NK-92 treated with Interleukin-12 subunit alpha and Interleukin-12 subunit beta, amount 100 ng/mL, for 24 hours (cell line): ENCODE data around the gene PPP1R3C.

ENCODE experiments used
- DNase-seq: peaks from one replicate; lab custom pipeline; 2025; lab: John Stamatoyannopoulos, UW

Gene PPP1R3C

GRCh38 chr10:91629715-91630549 lies 2.9 kb downstream of the PPP1R3C start:
- DNase-seq, result no peak

- no peak for DNase-seq
These were observed 4.5 kb downstream of the PPP1R3C start for GRCh38 chr10:91628383-91628782.

GRCh38 chr10:91627344-91628102 lies 5.3 kb downstream of the PPP1R3C start:
- DNase-seq, result no peak

- no peak for DNase-seq
These were observed 5.9 kb downstream of the PPP1R3C start for GRCh38 chr10:91626936-91627335.

- DNase-seq, result no peak
These were observed 8.2 kb downstream of the PPP1R3C start for GRCh38 chr10:91624633-91625032.

GRCh38 chr10:91622601-91623000 lies 10.3 kb downstream of the PPP1R3C start:
- no peak for DNase-seq

- DNase-seq, result no peak
These were observed 11.3 kb downstream of the PPP1R3C start for GRCh38 chr10:91621483-91622113.

- no peak for DNase-seq
These were observed 15.7 kb downstream of the PPP1R3C start for GRCh38 chr10:91617072-91617609.

- DNase-seq, result no peak
These were observed 16.7 kb downstream of the PPP1R3C start for GRCh38 chr10:91616137-91616536.

GRCh38 chr10:91614225-91614624 lies 18.6 kb downstream of the PPP1R3C start:
- DNase-seq, result no peak

- no peak for DNase-seq
These were observed 19.3 kb downstream of the PPP1R3C start for GRCh38 chr10:91613411-91614187.

GRCh38 chr10:91610919-91611318 lies 22.0 kb downstream of the PPP1R3C start:
- no peak for DNase-seq

- DNase-seq, result no peak
These were observed 22.4 kb downstream of the PPP1R3C start for GRCh38 chr10:91610444-91610843.

- DNase-seq, result no peak
These were observed 25.0 kb downstream of the PPP1R3C start for GRCh38 chr10:91607646-91608403.

GRCh38 chr10:91605968-91606367 lies 26.9 kb downstream of the PPP1R3C start:
- DNase-seq, result no peak

GRCh38 chr10:91604553-91605534 lies 28.0 kb downstream of the PPP1R3C start:
- DNase-seq, result no peak

GRCh38 chr10:91603931-91604331 lies 28.9 kb downstream of the PPP1R3C start:
- no peak for DNase-seq

GRCh38 chr10:91602868-91603568 lies 29.9 kb downstream of the PPP1R3C start:
- no peak for DNase-seq

GRCh38 chr10:91602449-91602848 lies 30.4 kb downstream of the PPP1R3C start:
- DNase-seq, result no peak
